Uterus (tissue), 2 donors: ENCODE data around the gene IGF2R.

ENCODE experiments used
- CTCF ChIP-seq, 4 experiments: fragments of 200-600 bp in 2 of 4; fragments of 450-650 bp in 2 of 4; sonication (generic) in 2 of 4; IDR thresholded peaks; one replicate each; pipeline ENCODE4 v1.5.1; 2016 to 2019; ENCODE audit warnings: antibody characterized with exemption in 4 of 4, mild to moderate bottlenecking in 2 of 4, moderate library complexity in 1 of 4
- POLR2A ChIP-seq, 2 donors: fragments of 450-650 bp; IDR thresholded peaks; one replicate each; pipeline ENCODE4 v1.6.1; 2016; ENCODE audit warnings: antibody characterized with exemption in 2 of 2, mild to moderate bottlenecking in 1 of 2, moderate library complexity in 1 of 2

- TF ChIP-seq POLR2A (IDR thresholded peaks at IDR 0.05) (no peak), CTCF (IDR thresholded peaks at IDR 0.05) (no peak)
Observed at GRCh38 chr6:160124605-160125004, 155.7 kb downstream of the IGF2R start.
